GM06990 (cell line): Measurements from ENCODE around the gene HYAL1.
A peak's percentile ranks its signal among the peaks of the same experiment; 100 is the strongest.

Experiments
- DNase-seq: peaks from one replicate; pipeline ENCODE4 v3.0.0-alpha.2; 2011; ENCODE audit not compliant: insufficient read length; ENCODE audit errors: extremely low read depth
- H3K27me3 ChIP-seq: replicated peaks from 2 replicates; pipeline ENCODE4 v1.6.0; 2011; ENCODE audit warnings: low read length; ENCODE audit not compliant: control insufficient read depth, insufficient read depth
- H3K36me3 ChIP-seq: 2 replicates; pipeline ENCODE4 v1.5.1; 2011; ENCODE audit warnings: low read length; ENCODE audit not compliant: control insufficient read depth, insufficient read depth
- H3K4me3 ChIP-seq: replicated peaks from 2 replicates; pipeline ENCODE4 v1.5.1; 2011; ENCODE audit warnings: low read depth, mild to moderate bottlenecking, control low read depth, low read length
- CTCF ChIP-seq: IDR thresholded peaks from 2 replicates; pipeline ENCODE4 v1.5.1; 2011; ENCODE audit warnings: low read length, control low read depth, mild to moderate bottlenecking, inconsistent platforms; ENCODE audit not compliant: insufficient read depth, poor library complexity, severe bottlenecking

HYAL1 gene

GRCh38 chr3:50294492-50295403, 8.6 kb downstream of the HYAL1 start:
- TF ChIP-seq CTCF, result no peak
- peaks cover 6% of the 10 kb centered on the region for H3K36me3 ChIP-seq
- H3K4me3 ChIP-seq, result no peak overlapping the region
- DNase-seq, result no peak
- no peaks in the 10 kb centered on the region for H3K27me3 ChIP-seq

- no peak for DNase-seq
- H3K27me3 ChIP-seq, result no peaks in the 10 kb centered on the region
Observed at GRCh38 chr3:50294089-50294488, 9.3 kb downstream of the HYAL1 start.

GRCh38 chr3:50293079-50293801, 10.1 kb downstream of the HYAL1 start:
- no peak for TF ChIP-seq CTCF
- no peak for DNase-seq
- peak overlapping the region; percentile 64 for H3K4me3 ChIP-seq
- H3K36me3 ChIP-seq, result peaks cover 20% of the 10 kb centered on the region
- H3K27me3 ChIP-seq, result no peaks in the 10 kb centered on the region

More at GRCh38 chr3:50294089-50294488, 9.3 kb downstream of the HYAL1 start:
- no peak for TF ChIP-seq CTCF
- no peak overlapping the region for H3K4me3 ChIP-seq
- H3K36me3 ChIP-seq, result peaks cover 12% of the 10 kb centered on the region

GRCh38 chr3:50292159-50293078, 11.0 kb downstream of the HYAL1 start, which contains the start of gene IFRD2:
Gene IFRD2 (minus strand): TSS chr3:50292429. CDS start chr3:50292274, 155 bp downstream.
- no peak for TF ChIP-seq CTCF
- H3K36me3 ChIP-seq, result peaks cover 22% of the 10 kb centered on the region
- H3K27me3 ChIP-seq, result no peaks in the 10 kb centered on the region
- DNase-seq, result peak; percentile 97
- peak within 1 kb of the TSS; percentile 95 for H3K4me3 ChIP-seq

GRCh38 chr3:50290161-50290641, 13.2 kb downstream of the HYAL1 start:
- TF ChIP-seq CTCF, result no peak
- peak; percentile 3 for DNase-seq
- no peak overlapping the region for H3K4me3 ChIP-seq
- peaks cover 28% of the 10 kb centered on the region for H3K36me3 ChIP-seq
- H3K27me3 ChIP-seq, result no peaks in the 10 kb centered on the region
